ENCODE data around the gene SLC35D2.

- TF ChIP-seq POLR2A (IDR thresholded peaks at IDR 0.05; ENCODE audit: low read depth, low read length) (no peak), TAF1 (IDR thresholded peaks at IDR 0.05; ENCODE audit: low read depth, low read length) (no peak), POLR2AphosphoS5 (IDR thresholded peaks at IDR 0.05; ENCODE audit: low read depth, low read length) (no peak), SPI1 (IDR thresholded peaks at IDR 0.05; ENCODE audit: low read depth, low read length) (no peak), PAX5 (IDR thresholded peaks at IDR 0.05; ENCODE audit: insufficient read depth, low read length, severe bottlenecking) (no peak)
Measured at GRCh38 chr9:96381125-96381524, 2.4 kb downstream of the SLC35D2 start.

Measured in GM12891 (cell line).